CD4-positive, alpha-beta T cell (primary cell): ENCODE data around the gene NOTCH1. TPM values are rescaled to one million over a fixed set of nuclear protein-coding genes. Genes with fewer than 3 reads are reported as not detected.

Experiments
- ATAC-seq: fragments of 200-7000 bp; cut with Tn5 transposase; one replicate; pipeline ENCODE4 v1.10.0; 2022; ENCODE audit warnings: mild to moderate bottlenecking; ENCODE audit not compliant: poor library complexity
- CTCF ChIA-PET: fragments of 350-600 bp; sonication (Branson Sonifier 250); formaldehyde crosslinking; loops from one replicate; lab custom pipeline; 2021; ENCODE audit warnings: antibody characterized with exemption, inconsistent platforms; lab: Charles Lee
- POLR2A ChIA-PET: fragments of 350-600 bp; sonication (Branson Sonifier 250); formaldehyde crosslinking; loops from one replicate; lab custom pipeline; 2021; ENCODE audit warnings: antibody characterized with exemption, inconsistent platforms; lab: Charles Lee
- DNase-seq, 14 experiments: peaks; one replicate each; pipeline ENCODE4 v3.0.0-alpha.2; 2013 to 2020; ENCODE audit warnings: mixed read lengths in 2 of 14
- H3K27ac ChIP-seq, 2 donors: one replicate each; pipeline versions ENCODE4 v1.5.1 to v1.7.0; 2013; ENCODE audit warnings: low read length in 2 of 2, low read depth in 1 of 2, mild to moderate bottlenecking in 1 of 2
- H3K27me3 ChIP-seq, 2 experiments: 1 replicate in 1 of 2; 2 replicates in 1 of 2; pipeline versions ENCODE4 v1.6.1 to v1.7.0; 2013; ENCODE audit warnings: low read length in 2 of 2, control low read depth in 1 of 2, mild to moderate bottlenecking in 1 of 2, moderate library complexity in 1 of 2; ENCODE audit not compliant: insufficient read depth in 2 of 2, control insufficient read depth in 1 of 2
- H3K36me3 ChIP-seq: one replicate; pipeline ENCODE4 v1.6.1; 2013; ENCODE audit warnings: low read length, control low read depth; ENCODE audit not compliant: insufficient read depth
- H3K4me1 ChIP-seq: one replicate; pipeline ENCODE4 v1.6.1; 2013; ENCODE audit warnings: low read length, control low read depth; ENCODE audit not compliant: insufficient read depth
- H3K4me3 ChIP-seq: one replicate; pipeline ENCODE4 v1.5.1; 2013; ENCODE audit warnings: mild to moderate bottlenecking, low read length, moderate library complexity
- H3K9me3 ChIP-seq, 2 experiments: 1 replicate in 1 of 2; 2 replicates in 1 of 2; pipeline versions ENCODE4 v1.6.1 to v1.7.0; 2013; ENCODE audit warnings: low read length in 2 of 2, mild to moderate bottlenecking in 2 of 2, control low read depth in 1 of 2, moderate library complexity in 1 of 2; ENCODE audit not compliant: control insufficient read depth in 1 of 2, insufficient read depth in 1 of 2
- H3K27ac Mint-ChIP-seq: one replicate; pipeline ENCODE4 v1.8.0; 2020; ENCODE audit warnings: mixed read lengths
- H3K27me3 Mint-ChIP-seq: one replicate; pipeline ENCODE4 v1.8.0; 2021; ENCODE audit warnings: mixed read lengths
- H3K36me3 Mint-ChIP-seq: one replicate; pipeline ENCODE4 v1.8.0; 2021; ENCODE audit warnings: low read depth, mixed read lengths
- H3K4me1 Mint-ChIP-seq: one replicate; pipeline ENCODE4 v1.8.0; 2021; ENCODE audit warnings: low read depth, mixed read lengths
- H3K4me3 Mint-ChIP-seq: one replicate; pipeline ENCODE4 v1.8.0; 2020; ENCODE audit warnings: mild to moderate bottlenecking, mixed read lengths
- H3K9me3 Mint-ChIP-seq: one replicate; pipeline ENCODE4 v1.8.0; 2020; ENCODE audit warnings: mixed read lengths
- CTCF ChIP-seq: fragments of 200-600 bp; IDR thresholded peaks from one replicate; pipeline ENCODE4 v1.8.0; 2022; ENCODE audit warnings: antibody characterized with exemption, mild to moderate bottlenecking
- intact Hi-C, 2 experiments: fragments of 100-400 bp; cut with DNase I in 1 of 2; cut with micrococcal nuclease in 1 of 2; formaldehyde crosslinking; loops; one replicate each; pipeline versions ENCODE4 v1.15.1 to v1.9.0; 2023 to 2025; cut with DNase I, micrococcal nuclease
- total RNA-seq, 174 experiments: library from RNA in 2 of 174; stranded (reverse) in 2 of 174; gene quantifications; one replicate each; pipeline ENCODE4 v1.2.3 and lab custom pipeline; 2021 to 2026

The NOTCH1 gene
- total RNA-seq, 2 experiments from 2014 or later, result 30.8 to 34.2 TPM

DNA sequence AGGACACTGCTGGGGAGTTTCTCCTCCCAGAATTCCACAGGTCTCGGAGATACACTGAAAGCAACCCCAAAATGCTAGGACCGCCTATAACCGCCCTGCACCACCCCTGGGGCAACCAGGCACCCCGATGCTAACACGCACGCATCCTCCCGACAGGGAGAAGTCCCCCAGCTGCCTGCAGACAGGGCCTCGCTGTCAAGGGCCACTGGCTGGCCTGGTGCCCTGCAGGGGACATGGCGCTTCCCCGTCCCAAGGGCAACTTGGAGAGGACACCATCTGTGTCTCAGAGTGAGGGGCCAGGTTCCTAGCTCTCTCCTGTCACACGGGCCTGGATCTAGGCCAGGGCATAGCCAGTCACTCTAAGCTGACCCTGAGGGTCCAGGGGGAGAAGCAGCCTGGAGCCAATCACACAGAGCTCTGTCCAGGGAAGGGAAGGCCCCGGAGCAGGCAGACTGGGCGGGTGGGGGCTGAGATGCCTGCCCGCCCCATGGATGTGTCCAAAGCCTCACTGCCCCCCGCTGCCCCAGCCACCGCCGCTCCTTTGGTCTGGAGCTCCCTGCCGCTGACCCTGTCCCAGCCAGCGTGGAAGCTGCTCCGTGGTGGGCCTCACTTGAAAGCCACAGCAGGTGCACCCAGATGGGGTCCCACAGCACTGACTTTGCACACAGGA is 9.7 kb downstream of the NOTCH1 start:
- Mint-ChIP-seq H3K4me3 (no peak overlapping the region), H3K36me3 (no peaks in the 10 kb centered on the region), H3K27ac (no peak overlapping the region), H3K27me3 (no peaks in the 10 kb centered on the region), H3K9me3 (no peaks in the 10 kb centered on the region), H3K4me1 (peaks cover 69% of the 10 kb centered on the region)
- Histone ChIP-seq H3K9me3 (no peaks in the 10 kb centered on the region), H3K4me3 (no peak overlapping the region), H3K36me3 (peaks cover 12% of the 10 kb centered on the region), H3K4me1 (peaks cover 97% of the 10 kb centered on the region), H3K27ac (no peak overlapping the region), H3K27me3 (no peaks in the 10 kb centered on the region)
- POLR2A ChIA-PET, result interaction anchor here (1.1 kb wide), 1 partner anchor 8 kb away, joined by 3 read pairs; no protein-coding TSS in a partner anchor
- DNase-seq, result no peak
- CTCF ChIA-PET, result no interaction called here
- TF ChIP-seq CTCF, result no peak
- ATAC-seq, result no peak
- intact Hi-C loops, result loop anchor here in 1 of 2 experiments (5.0 kb wide), 1 partner anchor 49 kb away; no protein-coding TSS in a partner anchor

DNA sequence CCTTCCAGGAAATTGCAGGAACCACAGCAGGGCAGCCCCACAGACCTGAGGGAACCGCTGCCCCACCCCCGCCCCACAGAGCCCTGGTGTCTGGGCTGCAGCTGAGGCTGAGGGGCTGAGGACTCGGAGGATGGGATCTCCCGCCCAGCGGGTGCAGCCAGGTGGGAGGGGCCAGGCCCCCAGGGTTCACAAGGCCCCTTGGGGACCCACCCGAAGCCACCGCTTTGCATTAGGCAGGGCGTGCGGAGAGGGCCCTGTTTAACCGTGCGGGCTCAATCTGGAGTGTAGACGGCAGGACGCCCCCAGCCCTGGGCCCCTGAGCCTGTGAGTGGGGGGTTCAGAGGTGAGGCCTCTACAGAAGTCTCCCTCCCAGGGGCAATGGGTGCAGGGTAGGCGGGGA is 10.8 kb downstream of the NOTCH1 start:
- POLR2A ChIA-PET, result no interaction called here
- Mint-ChIP-seq H3K36me3 (no peaks in the 10 kb centered on the region), H3K9me3 (no peaks in the 10 kb centered on the region), H3K27ac (no peak overlapping the region), H3K27me3 (no peaks in the 10 kb centered on the region), H3K4me1 (peaks cover 64% of the 10 kb centered on the region), H3K4me3 (no peak overlapping the region)
- TF ChIP-seq CTCF, result no peak
- Histone ChIP-seq H3K36me3 (peaks cover 9% of the 10 kb centered on the region), H3K9me3 (no peaks in the 10 kb centered on the region), H3K4me3 (no peak overlapping the region), H3K27me3 (no peaks in the 10 kb centered on the region), H3K4me1 (peaks cover 97% of the 10 kb centered on the region), H3K27ac (no peak overlapping the region)
- CTCF ChIA-PET, result no interaction called here
- intact Hi-C loops, result loop anchor here in 1 of 2 experiments (5.0 kb wide), 1 partner anchor 48 kb away; no protein-coding TSS in a partner anchor
- DNase-seq, result no peak
- no peak for ATAC-seq

DNA sequence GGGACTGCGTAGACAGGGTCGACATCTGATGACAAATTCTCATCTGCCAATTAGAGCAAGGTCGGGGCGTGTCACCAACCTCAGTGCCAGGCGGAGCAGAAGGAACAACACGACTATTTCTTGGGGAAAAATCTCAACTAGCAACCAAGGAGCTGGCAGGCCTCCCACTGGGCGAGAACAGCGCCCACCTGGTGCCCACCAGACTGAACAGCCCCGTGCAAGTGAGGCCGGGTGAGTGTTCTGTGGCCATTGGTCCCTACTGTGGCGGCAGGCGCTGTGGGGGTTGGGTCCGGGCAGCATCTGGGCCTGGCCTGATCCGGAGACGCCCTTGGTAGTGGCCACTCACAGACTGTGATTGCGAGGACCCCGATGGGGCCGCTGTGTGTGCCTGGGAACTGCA is 11.5 kb downstream of the NOTCH1 start:
- no peak for TF ChIP-seq CTCF
- H3K4me3 ChIP-seq, result no peak overlapping the region
- H3K4me1 Mint-ChIP-seq, result peaks cover 57% of the 10 kb centered on the region
- H3K9me3 ChIP-seq, result no peaks in the 10 kb centered on the region
- H3K36me3 ChIP-seq, result peaks cover 9% of the 10 kb centered on the region
- H3K27ac Mint-ChIP-seq, result peak overlapping the region; percentile 94
- no peaks in the 10 kb centered on the region for H3K36me3 Mint-ChIP-seq
- H3K9me3 Mint-ChIP-seq, result no peaks in the 10 kb centered on the region
- CTCF ChIA-PET, result no interaction called here
- DNase-seq (no peak), ATAC-seq (no peak)
- H3K27me3 Mint-ChIP-seq, result no peaks in the 10 kb centered on the region
- H3K4me1 ChIP-seq, result peaks cover 97% of the 10 kb centered on the region
- H3K27me3 ChIP-seq, result no peaks in the 10 kb centered on the region
- POLR2A ChIA-PET, result interaction anchor here (1.2 to 1.6 kb wide), 3 partner anchors 10 to 12 kb away, joined by 3 to 6 read pairs (median 4); no protein-coding TSS in a partner anchor
- peak overlapping the region; percentile 78 for H3K4me3 Mint-ChIP-seq
- intact Hi-C loops, result no loop called here
- H3K27ac ChIP-seq, result peak overlapping the region in 1 of 2 donors; percentile 60
